IMR-90 (cell line): Measurements from ENCODE around the gene TMCO2. TPM values are rescaled to one million over a fixed set of nuclear protein-coding genes. Genes with fewer than 3 reads are reported as not detected.

Experiments used
- ATAC-seq: fragments of 200-7000 bp; cut with Tn5 transposase; 2 replicates; pipeline ENCODE4 v1.9.1; 2020; ENCODE audit warnings: low read depth, mild to moderate bottlenecking, moderate library complexity
- BruUV-seq: library from RNA; stranded (reverse); fragments of 400-500 nt; replicated peaks from 2 replicates; lab custom pipeline; 2021; lab: Mats Ljungman, UMichigan
- CTCF ChIA-PET: fragments of 300-600 bp; formaldehyde crosslinking; extraction: SDS; loops from one replicate; lab custom pipeline; 2021; ENCODE audit warnings: antibody characterized with exemption; lab: Yijun Ruan, JAX
- POLR2A ChIA-PET: fragments of 300-600 bp; sonication (Branson Sonifier 250); formaldehyde crosslinking; loops from one replicate; lab custom pipeline; 2022; ENCODE audit warnings: antibody characterized with exemption; ENCODE audit not compliant: unreplicated experiment; lab: Charles Lee
- DNase-seq: peaks from one replicate; pipeline ENCODE4 v3.0.0; 2013
- H2AFZ ChIP-seq: replicated peaks from 2 replicates; pipeline ENCODE3; 2013; ENCODE audit warnings: low read length, mild to moderate bottlenecking; ENCODE audit not compliant: poor library complexity
- H2AK5ac ChIP-seq: 2 replicates; pipeline ENCODE4 v1.6.1; 2013; ENCODE audit warnings: low read depth, low read length, inconsistent platforms
- H2AK9ac ChIP-seq: replicated peaks from 2 replicates; pipeline ENCODE3; 2013; ENCODE audit warnings: mild to moderate bottlenecking, low read depth, low read length, moderate library complexity; ENCODE audit not compliant: poor library complexity
- H2BK120ac ChIP-seq: 2 replicates; pipeline ENCODE4 v1.6.1; 2013; ENCODE audit warnings: low read depth, low read length, inconsistent platforms
- H2BK15ac ChIP-seq: 3 replicates; pipeline ENCODE4 v1.6.1; 2013; ENCODE audit warnings: low read depth, low read length, inconsistent platforms
- H2BK20ac ChIP-seq: 2 replicates; pipeline ENCODE4 v1.6.1; 2013; ENCODE audit warnings: low read depth, mild to moderate bottlenecking, inconsistent platforms, low read length, moderate library complexity
- H2BK5ac ChIP-seq: 2 replicates; pipeline ENCODE4 v1.6.1; 2013; ENCODE audit warnings: mild to moderate bottlenecking, low read depth, low read length, inconsistent platforms; ENCODE audit not compliant: poor library complexity, severe bottlenecking
- H3K14ac ChIP-seq: replicated peaks from 2 replicates; pipeline ENCODE4 v1.6.1; 2013; ENCODE audit warnings: low read depth, low read length, inconsistent platforms
- H3K18ac ChIP-seq: 2 replicates; pipeline ENCODE4 v1.6.1; 2013; ENCODE audit warnings: low read depth, low read length, control low read depth
- H3K23ac ChIP-seq: 2 replicates; pipeline ENCODE4 v1.6.1; 2013; ENCODE audit warnings: low read depth, low read length, inconsistent platforms
- H3K27ac ChIP-seq: 2 replicates; pipeline ENCODE4 v1.5.1; 2013; ENCODE audit warnings: mild to moderate bottlenecking, control low read depth, low read length; ENCODE audit not compliant: insufficient read depth
- H3K27me3 ChIP-seq: 2 replicates; pipeline ENCODE4 v1.6.1; 2013; ENCODE audit warnings: low read length; ENCODE audit not compliant: control insufficient read depth, insufficient read depth
- H3K36me3 ChIP-seq: 2 replicates; pipeline ENCODE4 v1.6.1; 2013; ENCODE audit warnings: low read length, mixed read lengths; ENCODE audit not compliant: control insufficient read depth, insufficient read depth
- H3K4ac ChIP-seq: 2 replicates; pipeline ENCODE4 v1.6.1; 2013; ENCODE audit warnings: low read depth, low read length, inconsistent platforms
- H3K4me1 ChIP-seq: 2 replicates; pipeline ENCODE4 v1.6.1; 2013; ENCODE audit warnings: low read length, mixed read lengths; ENCODE audit not compliant: control insufficient read depth, insufficient read depth
- H3K4me2 ChIP-seq: 2 replicates; pipeline ENCODE4 v1.6.1; 2013; ENCODE audit warnings: low read depth, mild to moderate bottlenecking, control low read depth, low read length, moderate library complexity
- H3K4me3 ChIP-seq: 2 replicates; pipeline ENCODE4 v1.5.1; 2013; ENCODE audit warnings: low read depth, mild to moderate bottlenecking, control low read depth, low read length, moderate library complexity; ENCODE audit not compliant: insufficient read depth
- H3K56ac ChIP-seq: 2 replicates; pipeline ENCODE4 v1.6.1; 2013; ENCODE audit warnings: low read length, inconsistent platforms; ENCODE audit not compliant: insufficient read depth; ENCODE audit errors: extremely low read depth
- H3K79me1 ChIP-seq, 2 experiments: 2 replicates each; pipeline ENCODE4 v1.6.1; 2013; ENCODE audit warnings: low read length in 2 of 2, inconsistent platforms in 1 of 2, low read depth in 1 of 2
- H3K9ac ChIP-seq: 2 replicates; pipeline ENCODE4 v1.6.1; 2013; ENCODE audit warnings: low read depth, low read length, control low read depth
- H3K9me1 ChIP-seq: 2 replicates; pipeline ENCODE4 v1.6.1; 2013; ENCODE audit warnings: low read length, inconsistent platforms; ENCODE audit not compliant: insufficient read depth
- H3K9me3 ChIP-seq: 2 replicates; pipeline ENCODE4 v1.6.1; 2013; ENCODE audit warnings: low read length; ENCODE audit not compliant: control insufficient read depth, insufficient read depth
- H4K20me1 ChIP-seq: 2 replicates; pipeline ENCODE4 v1.6.1; 2013; ENCODE audit warnings: low read length, inconsistent platforms; ENCODE audit not compliant: insufficient read depth
- H4K5ac ChIP-seq: 2 replicates; pipeline ENCODE4 v1.6.1; 2013; ENCODE audit warnings: mild to moderate bottlenecking, low read depth, low read length, control low read depth
- H4K8ac ChIP-seq, 2 experiments: 2 replicates each; pipeline ENCODE4 v1.6.1; 2013; ENCODE audit warnings: low read depth in 2 of 2, low read length in 2 of 2, control low read depth in 1 of 2, inconsistent platforms in 1 of 2
- H4K91ac ChIP-seq: 2 replicates; pipeline ENCODE4 v1.6.1; 2013; ENCODE audit warnings: low read depth, low read length, inconsistent platforms; ENCODE audit not compliant: insufficient read depth
- CHD1 ChIP-seq: IDR thresholded peaks from 2 replicates; pipeline ENCODE4 v1.6.1; 2012; ENCODE audit warnings: low read depth, low read length, improper control_type of control experiment
- NFE2L2 ChIP-seq: fragments of 150-350 bp; IDR thresholded peaks from 2 replicates; pipeline ENCODE4 v1.6.1; 2016; ENCODE audit warnings: low read depth, mild to moderate bottlenecking, low read length
- WGBS, 2 experiments: methylation state at CpG; one replicate each; pipeline versions ENCODE4 v1.1.5 to v1.1.7; 2013; ENCODE audit warnings: missing lambda C conversion rate in 2 of 2; ENCODE audit not compliant: insufficient read length in 1 of 2; ENCODE audit errors: extremely low coverage in 2 of 2; 5-methylcytosine and 5-hydroxymethylcytosine counted together
- dilution Hi-C: fragments of 300-500 bp; cut with HindIII; formaldehyde crosslinking; loops from one replicate; pipeline ENCODE4 v1.14.3; 2018; ENCODE audit warnings: low sequenced_read_pairs; ENCODE audit not compliant: unreplicated experiment
- in situ Hi-C: fragments of 300-500 bp; cut with MboI; formaldehyde crosslinking; loops from 3 replicates; pipeline ENCODE4 v1.14.3; 2019; ENCODE audit warnings: low sequenced_read_pairs, inconsistent platforms, mixed read lengths
- intact Hi-C: fragments of 100-400 bp; cut with micrococcal nuclease; formaldehyde crosslinking; loops from 2 replicates; pipeline ENCODE4 v1.10.0; 2022
- polyA plus RNA-seq, 3 experiments: library from polyadenylated mRNA; depleted of rRNA; stranded (reverse); fragments of >200 nt; gene quantifications; 2 replicates each; pipeline ENCODE4 v1.2.3, GENCODE V29; 2012; ENCODE audit warnings: low replicate concordance in 1 of 3
- total RNA-seq: library from RNA; depleted of rRNA; stranded (reverse); fragments of >200 nt; gene quantifications from 2 replicates; pipeline ENCODE4 v1.2.3, GENCODE V29; 2012

Gene TMCO2
- total and polyA plus RNA-seq, 2 of the 4 experiments (the other 2 are of a cell fraction), result not detected

GRCh38 chr1:40204856-40205255, 42.9 kb upstream of the TMCO2 start:
- intact Hi-C loops, result no loop called here
- H4K20me1 ChIP-seq, result peaks cover 3% of the 10 kb centered on the region; the same call in 1 of the 2 replicates

More at GRCh38 chr1:40204856-40205255, 42.9 kb upstream of the TMCO2 start:
- Histone ChIP-seq H3K27ac (no peak overlapping the region), H2AK9ac (no peak overlapping the region), H3K79me1 (peaks cover 16 to 48% of the 10 kb centered on the region in 2 experiments), H4K5ac (no peak overlapping the region), H3K27me3 (no peaks in the 10 kb centered on the region), H2BK5ac (no peak overlapping the region), H3K18ac (no peak overlapping the region), H3K9ac (no peak overlapping the region), H2BK15ac (no peak overlapping the region), H3K4me1 (no peaks in the 10 kb centered on the region), H3K4me2 (no peak overlapping the region), H3K4ac (no peak overlapping the region), H2BK20ac (no peak overlapping the region), H3K9me3 (no peaks in the 10 kb centered on the region), H2AFZ (no peak overlapping the region), H3K23ac (no peak overlapping the region), H4K91ac (no peak overlapping the region), H2AK5ac (no peak overlapping the region), H3K56ac (no peak overlapping the region), H3K36me3 (peaks cover 6% of the 10 kb centered on the region), H3K14ac (no peak overlapping the region), H4K8ac (no peak overlapping the region), H3K4me3 (no peak overlapping the region), H2BK120ac (no peak overlapping the region), H3K9me1 (no peaks in the 10 kb centered on the region)
- dilution Hi-C loops, result no loop called here
- POLR2A ChIA-PET, result interaction anchor here (0.6 kb wide), 1 partner anchor 17 kb away, joined by 3 read pairs; no protein-coding TSS in a partner anchor
- in situ Hi-C loops, result no loop called here
- BruUV-seq, result no TSS peak
- no peak for DNase-seq
- 100% methylated on average over 3 of the region's 4 CpGs; no CpG with 5 or more reads in 1 of the 2 experiments for WGBS, 2 experiments
- ATAC-seq, result no peak
- CTCF ChIA-PET, result interaction anchor here (0.6 kb wide), 1 partner anchor 13 kb away, joined by 3 read pairs; no protein-coding TSS in a partner anchor
- TF ChIP-seq NFE2L2 (no peak), CHD1 (no peak)
